Measurements from ENCODE around the gene ZNF665.

DNA sequence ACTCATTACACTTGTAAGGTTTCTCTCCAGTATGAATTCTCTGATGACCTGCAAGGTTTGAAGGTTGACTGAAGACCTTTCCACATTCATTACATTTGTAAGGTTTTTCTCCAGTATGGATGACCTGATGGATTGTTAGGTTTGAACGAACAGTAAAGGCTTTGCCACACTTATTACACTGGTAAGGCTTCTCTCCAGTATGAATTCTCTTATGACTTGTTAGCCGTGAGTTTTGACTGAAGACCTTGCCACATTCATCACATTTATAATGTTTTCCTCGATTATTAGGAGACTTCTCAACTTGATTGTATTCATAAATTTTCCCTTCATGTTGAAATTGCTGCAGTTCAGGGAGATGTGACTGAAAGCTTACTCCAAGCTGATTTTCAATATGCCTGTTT is 27.5 kb downstream of the ZNF665 start:
- TF ChIP-seq, protein P1, sequence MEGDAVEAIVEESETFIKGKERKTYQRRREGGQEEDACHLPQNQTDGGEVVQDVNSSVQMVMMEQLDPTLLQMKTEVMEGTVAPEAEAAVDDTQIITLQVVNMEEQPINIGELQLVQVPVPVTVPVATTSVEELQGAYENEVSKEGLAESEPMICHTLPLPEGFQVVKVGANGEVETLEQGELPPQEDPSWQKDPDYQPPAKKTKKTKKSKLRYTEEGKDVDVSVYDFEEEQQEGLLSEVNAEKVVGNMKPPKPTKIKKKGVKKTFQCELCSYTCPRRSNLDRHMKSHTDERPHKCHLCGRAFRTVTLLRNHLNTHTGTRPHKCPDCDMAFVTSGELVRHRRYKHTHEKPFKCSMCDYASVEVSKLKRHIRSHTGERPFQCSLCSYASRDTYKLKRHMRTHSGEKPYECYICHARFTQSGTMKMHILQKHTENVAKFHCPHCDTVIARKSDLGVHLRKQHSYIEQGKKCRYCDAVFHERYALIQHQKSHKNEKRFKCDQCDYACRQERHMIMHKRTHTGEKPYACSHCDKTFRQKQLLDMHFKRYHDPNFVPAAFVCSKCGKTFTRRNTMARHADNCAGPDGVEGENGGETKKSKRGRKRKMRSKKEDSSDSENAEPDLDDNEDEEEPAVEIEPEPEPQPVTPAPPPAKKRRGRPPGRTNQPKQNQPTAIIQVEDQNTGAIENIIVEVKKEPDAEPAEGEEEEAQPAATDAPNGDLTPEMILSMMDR (IDR thresholded peaks at IDR 0.05) = no peak
- no peak for TF ChIP-seq POLR2AphosphoS5 (IDR thresholded peaks at IDR 0.05)
